GM19328 (cell line): ENCODE results near the gene ZDHHC4.
A peak's percentile ranks its signal among the peaks of the same experiment; 100 is the strongest.
"Not testable (repeated sequence)": the region's sequence is repeated elsewhere in the genome, so short reads cannot be mapped to it uniquely, and the experiment has no call there.

Source experiments
- ATAC-seq: cut with Tn5 transposase; IDR thresholded peaks from one replicate; pipeline ENCODE4 v1.9.1; 2021; ENCODE audit warnings: mild to moderate bottlenecking, moderate library complexity; ENCODE audit not compliant: unreplicated experiment

Gene ZDHHC4

DNA sequence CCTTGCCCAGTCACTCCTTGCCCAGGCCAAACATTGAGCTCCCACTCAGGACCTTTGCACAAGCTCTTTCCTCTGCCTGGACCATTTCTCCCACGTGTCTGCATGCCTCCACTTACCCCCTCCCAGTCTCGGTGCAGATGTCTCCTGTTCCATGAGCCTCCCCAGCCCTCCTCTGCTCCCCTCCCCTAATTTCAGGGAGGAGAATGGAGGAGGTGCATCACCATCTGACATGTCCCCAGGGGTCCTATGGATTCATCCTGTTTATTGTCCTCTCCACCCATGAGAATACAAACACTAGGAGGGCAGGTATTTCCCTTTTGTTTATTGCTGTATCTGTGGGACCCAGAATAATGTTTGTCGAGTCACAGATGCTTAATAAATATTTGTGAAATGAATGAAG is 17.4 kb upstream of the ZDHHC4 start:
- ATAC-seq, result no peak

DNA sequence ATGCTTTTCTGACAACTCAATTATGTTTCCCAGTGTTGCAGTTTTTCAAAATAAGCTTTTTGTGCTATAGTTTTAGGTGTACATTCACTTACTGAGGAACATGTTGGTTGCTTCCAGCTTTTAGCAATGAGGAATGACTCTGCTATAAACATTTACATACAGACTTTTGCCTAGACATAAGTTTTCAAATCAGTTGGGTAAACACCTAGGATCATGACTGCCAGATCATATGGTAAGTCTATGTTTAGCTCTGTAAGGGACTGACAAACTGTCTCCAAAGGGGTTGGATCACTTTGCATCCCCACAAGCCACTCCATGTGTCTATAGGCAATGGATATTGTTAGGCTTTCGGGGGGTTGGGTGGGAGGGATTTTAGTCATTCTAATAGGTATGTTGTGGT is 15.1 kb upstream of the ZDHHC4 start:
- ATAC-seq, result no peak

DNA sequence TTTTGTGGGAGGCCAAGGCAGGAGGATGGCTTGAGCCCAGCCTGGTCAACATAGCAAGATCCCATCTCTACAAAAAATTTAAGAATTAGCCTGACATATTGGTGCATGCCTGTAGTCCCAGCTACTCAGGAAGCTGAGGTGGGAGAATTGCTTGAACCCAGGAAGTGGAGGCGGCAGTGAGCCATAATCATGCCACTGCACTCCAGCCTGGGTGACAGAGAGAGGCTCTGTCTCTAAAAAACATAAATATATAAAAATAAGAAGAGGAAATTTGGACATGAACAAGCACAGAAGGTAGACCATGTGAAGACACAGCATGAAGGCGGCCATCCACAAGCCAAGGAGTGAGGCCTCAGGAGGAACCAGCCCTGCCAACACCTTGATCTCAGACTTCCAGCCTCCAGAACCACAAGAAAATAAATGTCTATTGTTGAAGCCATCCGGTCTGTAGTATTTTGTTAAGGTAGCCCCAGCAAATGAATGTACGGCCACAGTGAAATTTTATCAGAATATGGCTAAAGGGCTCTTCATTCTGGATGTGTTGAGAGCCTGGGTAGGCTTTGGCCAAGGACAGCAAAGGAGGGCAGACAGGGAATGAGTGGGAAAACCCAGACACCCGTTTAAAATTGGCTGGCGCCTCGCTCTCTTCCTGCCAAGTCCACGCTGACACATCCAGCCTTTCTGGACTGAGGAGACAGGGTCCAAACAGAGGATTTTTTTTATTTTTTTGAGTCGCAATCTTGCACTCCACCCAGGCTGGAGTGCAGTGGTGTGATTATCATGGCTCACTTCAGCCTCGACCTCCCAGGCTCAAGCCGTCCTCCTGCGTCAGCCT is 13.1 kb upstream of the ZDHHC4 start:
- no peak for ATAC-seq

DNA sequence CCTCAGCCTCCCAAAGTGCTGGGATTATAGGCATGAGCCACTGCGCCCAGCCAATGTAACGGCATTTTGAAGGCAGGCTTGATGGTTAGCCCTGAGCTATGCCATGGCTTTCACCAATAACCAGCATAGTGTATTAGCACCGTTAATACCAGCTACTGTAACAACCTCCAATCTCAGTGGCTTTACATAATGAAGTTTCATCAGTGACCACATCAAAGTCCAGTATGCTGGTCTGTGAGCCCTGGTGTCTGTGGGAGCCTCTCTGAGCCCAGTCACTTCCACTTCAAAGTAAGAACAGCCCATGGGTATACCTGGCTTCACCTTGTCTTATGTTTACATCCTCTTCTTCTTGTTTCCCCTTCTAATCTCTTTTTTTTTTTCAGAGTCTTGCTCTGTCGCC is 11.6 kb upstream of the ZDHHC4 start:
- ATAC-seq, result no peak

DNA sequence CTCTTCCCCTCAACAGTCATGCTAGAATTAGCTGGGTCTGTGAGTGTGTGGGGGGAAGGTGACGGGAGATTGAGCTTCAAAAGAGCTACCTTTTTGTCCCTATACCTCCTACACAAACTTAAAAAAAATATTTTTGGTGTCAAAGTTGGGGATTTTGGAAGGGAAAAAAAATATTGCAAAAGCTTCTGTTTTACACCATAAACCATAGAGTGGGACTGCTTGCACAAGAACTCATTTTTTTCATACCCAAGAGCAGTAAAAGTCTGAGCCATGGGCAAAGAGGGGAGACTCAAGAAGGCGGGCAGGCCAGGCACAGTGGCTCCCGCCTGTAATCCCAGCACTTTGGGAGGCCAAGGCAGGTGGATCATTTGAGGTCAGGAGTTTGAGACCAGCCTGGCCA is 9.4 kb upstream of the ZDHHC4 start:
- ATAC-seq, result no peak

DNA sequence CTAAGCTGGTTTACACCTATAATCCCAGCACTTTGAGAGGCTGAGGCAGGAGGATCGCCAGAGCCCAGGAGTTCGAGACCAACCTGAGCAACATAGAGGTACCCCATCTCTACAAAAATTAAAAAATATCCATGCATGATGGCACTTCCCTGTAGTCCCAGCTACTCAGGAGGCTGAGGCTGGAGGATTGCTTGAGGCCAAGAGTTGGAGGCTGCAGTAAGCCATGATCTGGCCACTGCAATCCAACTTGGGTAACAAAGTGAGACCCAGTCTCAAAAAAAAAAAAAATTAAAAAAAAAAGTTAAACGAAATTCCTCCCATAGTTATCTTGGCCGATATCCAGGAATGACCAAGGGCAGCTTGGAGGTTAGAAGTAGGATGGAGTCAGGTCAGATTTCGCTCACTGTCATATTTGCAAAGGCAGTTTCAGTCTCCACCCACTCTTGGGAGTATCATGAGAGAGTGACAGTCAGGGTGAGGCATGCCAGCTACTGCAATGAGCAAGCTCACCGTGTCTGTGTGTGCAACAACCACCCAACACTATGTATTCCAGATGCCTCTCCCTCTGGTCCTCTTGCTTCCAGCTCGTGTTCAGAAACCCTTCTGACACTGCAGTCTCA is 6.0 kb upstream of the ZDHHC4 start:
- no peak for ATAC-seq

DNA sequence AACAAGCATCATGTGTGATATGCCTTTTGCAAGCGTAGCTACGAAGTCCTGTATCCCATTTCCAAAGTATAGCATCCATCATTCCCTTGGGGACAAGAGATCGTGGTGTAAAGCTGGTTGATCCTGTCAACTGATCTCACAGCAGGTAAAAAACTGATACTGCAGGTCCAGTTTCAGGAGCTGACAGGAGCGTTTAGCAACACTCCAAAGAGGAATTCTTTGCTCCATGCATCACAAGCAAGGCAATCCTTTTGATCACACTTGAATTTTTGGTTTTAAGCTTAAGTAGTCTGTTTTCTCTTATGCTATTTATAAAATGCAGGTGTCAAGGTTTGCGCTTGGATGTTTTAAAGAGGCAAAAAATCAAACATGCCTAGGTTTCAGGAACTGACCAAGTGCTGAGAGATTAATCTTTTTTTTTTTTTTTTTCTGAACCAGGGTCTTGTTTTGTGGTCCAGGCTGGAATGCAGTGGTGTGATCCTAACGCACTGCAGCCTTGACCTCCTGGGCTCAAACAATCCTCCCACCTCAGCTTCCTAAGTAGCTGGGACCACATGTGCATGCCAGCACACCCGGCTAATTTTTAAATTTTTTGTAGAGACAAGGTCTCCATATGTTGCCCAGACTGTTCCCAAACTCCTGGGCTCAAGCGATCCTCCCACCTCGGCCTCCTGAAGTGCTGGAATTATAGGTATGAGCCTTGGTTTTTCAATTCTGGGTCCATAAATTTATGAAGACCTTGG is 1.8 kb upstream of the ZDHHC4 start:
- ATAC-seq, result no peak

DNA sequence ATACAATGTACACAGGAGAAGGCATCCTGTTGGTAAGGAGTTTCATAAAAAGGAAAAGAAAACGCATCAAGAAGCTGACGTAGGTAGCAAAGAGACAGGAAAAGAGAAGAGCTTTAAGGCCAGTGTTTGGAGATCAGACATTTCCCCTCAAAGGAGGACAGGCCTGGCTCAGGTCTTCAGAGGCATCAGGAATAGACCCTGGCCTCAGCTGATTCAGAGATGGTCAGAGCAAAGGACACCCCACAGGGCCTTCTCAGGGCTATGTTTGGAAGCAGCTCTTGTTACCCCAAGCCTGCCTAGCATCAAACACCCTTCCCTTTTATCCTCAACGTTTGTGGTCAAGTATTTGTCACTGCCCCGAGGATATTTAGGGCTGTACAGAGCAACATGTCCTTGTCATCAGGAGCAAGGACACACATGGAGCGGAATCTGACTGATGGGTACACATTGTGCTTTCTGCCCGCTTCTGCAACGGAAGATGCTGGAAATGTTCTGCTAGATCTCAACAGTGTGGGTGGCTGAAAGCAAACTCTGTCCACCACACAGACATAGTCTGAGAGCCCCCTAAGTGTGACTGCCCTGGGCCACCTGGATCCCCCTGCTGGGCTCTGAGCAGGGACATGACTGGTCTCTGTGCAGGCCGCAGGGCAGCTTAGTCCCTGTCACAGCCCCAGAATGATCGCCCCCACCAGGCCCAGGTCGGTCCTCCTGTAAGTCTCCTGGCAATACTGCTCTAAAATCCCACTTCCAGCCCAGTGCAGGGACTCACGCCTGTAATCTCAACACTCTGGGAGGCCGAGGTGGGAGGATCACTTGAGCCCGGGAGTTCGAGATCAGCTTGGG is 1.0 kb upstream of the ZDHHC4 start:
- no peak for ATAC-seq

DNA sequence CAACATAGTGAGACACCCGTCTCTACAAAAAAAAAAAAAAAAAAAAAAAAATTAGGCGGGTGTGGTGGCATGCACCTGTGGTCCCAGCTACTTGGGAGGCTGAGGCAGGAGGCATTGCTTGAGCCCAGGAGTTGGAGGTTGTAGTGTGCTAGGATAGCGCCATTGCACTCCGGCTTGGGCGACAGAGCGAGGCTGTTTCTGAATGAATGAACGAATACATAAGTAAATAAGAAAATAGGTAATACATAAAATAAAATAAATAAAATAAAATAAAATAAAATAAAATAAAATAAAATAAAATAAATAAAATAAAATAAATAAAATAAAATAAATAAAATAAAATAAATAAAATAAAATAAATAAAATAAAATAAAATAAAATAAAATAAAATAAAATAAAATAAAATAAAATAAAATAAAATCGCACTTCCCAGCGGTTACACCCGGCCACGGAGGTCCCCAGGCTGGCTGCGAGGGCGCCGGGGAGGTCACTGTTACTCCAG is 336 bp upstream of the ZDHHC4 start:
- ATAC-seq, result not testable (repeated sequence)

DNA sequence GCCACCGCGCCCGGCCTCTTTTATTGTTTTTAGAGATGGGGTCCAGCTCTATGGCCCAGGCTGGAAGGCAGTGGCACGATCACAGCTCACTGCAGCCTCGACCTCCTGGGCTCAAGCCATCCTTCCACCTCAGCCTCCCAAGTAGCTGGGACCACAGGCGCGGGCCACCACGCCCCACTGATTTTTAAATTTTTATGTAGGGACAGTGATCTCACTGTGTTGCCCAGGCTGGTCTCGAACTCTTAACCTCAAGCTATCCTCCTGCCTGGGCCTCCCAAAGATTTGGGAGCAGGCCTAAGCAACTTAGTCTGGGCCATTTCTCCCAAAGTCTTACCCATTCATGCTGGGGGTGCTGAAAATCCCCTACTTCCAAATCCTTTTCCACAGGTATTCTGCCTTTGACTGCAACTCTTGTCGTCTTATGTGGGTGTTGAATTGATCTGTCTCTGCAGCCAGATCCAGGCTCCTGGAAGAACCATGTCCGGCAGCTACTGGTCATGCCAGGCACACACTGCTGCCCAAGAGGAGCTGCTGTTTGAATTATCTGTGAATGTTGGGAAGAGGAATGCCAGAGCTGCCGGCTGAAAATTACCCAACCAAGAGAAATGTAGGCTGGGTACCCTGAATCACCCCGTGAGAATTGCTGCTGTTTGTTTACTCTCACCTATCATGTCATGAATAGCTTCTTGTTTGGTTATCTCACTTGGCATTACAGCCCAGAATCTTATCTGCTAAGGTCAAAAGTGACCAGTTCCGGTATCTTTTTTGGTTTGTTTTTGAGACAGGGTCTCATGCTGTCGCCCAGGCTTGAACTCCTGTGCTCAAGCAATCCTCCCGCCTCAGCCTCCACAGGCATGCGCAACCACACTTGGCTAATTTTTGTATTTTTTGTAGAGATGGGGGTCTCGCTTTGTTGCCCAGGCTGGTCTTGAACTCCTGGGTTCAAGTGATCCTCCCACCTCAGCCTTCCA is 1.1 kb downstream of the ZDHHC4 start:
- no peak for ATAC-seq

DNA sequence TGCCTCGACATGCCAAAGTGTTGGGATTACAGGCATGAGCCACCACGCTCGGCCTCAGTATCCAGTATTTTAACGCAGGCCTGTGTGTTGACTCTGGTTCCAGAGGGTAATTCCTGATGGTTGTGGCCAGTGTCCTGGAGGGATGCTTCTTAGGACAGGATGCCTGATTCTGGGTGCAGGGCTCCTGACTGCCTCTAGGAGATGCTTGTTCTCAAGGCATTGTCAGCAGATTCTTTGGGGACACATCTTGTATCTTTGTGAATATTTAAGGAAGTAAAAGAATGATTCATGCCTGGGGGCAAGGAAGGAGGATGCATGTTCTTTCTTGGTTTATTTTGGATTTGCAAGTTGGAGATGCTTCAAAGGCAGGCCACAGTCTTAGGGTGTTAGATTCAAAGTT is 2.2 kb downstream of the ZDHHC4 start:
- no peak for ATAC-seq

DNA sequence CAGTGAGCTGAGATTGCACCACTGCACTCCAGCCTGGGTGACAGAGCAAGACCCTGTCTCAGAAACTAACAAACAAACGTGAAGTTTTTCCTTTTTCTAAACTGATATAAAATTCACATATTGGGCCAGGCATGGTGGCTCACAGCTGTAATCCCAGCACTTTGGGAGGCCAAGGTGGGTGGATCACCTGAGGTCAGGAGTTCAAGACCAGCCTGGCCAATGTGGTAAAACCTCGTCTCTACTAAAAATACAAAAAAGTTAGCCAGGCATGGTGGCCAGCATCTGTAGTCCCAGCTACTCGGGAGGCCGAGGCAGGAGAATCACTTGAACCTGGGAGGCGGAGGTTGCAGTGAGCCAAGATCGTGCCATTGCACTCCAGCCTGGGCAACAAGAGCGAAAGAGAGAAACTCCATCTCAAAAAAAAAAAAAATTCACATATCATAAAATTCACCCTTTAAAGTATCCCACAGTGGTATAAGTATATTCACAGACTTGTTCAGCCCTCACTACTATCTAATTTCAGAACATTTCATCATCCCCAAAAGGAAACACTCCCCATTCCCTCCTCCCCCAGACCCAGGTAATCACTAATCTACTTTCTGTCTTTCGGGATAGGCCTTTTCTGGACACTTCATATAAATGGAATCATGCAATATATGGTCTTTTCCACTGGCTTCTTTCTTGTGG is 8.6 kb downstream of the ZDHHC4 start:
- not testable (repeated sequence) for ATAC-seq

DNA sequence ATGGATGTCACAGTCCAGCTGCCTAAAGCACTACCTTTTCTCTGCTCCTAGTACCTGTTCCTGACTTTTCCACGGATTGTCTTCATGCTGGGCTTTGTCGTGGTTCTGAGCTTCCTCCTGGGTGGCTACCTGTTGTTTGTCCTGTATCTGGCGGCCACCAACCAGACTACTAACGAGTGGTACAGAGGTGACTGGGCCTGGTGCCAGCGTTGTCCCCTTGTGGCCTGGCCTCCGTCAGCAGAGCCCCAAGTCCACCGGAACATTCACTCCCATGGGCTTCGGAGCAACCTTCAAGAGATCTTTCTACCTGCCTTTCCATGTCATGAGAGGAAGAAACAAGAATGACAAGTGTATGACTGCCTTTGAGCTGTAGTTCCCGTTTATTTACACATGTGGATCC is 11.3 kb downstream of the ZDHHC4 start:
- no peak for ATAC-seq

DNA sequence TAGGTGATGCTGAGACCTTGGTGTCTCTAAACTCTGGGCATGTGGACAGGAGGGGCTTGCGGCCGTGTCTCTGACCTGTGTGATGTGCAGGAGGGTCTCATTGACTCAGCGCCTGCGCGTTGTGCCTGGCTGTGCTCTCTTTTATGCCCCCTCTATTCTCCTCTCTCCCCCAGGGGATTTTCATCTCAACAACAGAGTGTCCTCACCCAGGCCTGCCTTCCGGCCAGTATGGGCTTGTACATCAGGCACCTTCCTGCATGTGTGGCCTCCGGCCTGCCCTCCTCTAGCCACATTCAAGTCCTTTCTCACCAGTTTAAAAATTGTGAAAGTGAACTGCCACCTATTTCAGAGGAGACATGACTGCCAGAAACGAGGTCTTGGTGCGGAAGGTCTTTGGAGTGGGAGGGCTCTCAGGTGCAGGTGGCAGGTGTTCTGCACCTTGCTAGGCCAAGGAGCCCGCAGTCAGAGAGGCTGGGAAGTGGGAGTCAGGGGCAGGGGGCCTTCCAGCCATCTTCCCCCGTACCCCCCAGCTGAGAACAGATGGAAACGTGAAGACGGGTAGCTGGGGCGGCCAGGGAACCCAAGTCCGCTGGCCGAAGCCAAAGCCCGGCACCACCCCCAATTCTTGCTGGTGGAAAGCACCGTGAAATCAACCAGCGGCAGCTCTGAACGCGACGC is 12.0 kb downstream of the ZDHHC4 start:
- ATAC-seq, result no peak

DNA sequence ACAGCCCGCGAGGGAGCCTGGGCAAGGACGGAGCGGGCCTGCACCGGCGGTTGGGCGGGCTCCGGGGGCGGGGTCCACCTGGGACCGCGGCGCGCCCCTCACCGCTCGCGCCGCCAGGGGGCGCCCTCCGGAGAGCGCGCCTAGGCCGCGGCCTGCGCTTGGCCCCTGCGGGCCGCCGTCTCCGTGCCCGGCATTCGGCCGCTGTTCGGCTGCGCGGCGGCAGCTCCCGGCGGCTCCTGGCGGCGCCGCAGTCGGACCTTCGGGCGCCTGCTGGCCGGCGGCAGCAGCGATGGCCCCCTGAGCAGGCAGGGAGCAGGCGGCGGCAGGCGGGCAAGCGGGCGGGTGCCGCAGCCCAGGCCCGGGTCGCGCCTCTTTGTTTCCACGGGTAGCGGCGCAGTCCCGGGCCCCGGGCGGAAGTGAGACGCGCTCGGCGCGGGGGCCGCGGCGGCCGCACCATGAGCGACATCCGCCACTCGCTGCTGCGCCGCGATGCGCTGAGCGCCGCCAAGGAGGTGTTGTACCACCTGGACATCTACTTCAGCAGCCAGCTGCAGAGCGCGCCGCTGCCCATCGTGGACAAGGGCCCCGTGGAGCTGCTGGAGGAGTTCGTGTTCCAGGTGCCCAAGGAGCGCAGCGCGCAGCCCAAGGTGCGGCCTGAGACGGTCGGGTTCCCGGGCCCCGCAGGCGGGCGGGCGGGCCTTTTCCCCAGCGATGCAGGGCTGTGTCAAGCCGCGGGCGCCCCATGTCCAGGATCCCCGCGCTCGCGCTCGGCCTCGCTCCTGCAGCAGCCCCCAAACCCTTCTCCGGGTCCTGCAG is 12.8 kb downstream of the ZDHHC4 start, which contains the start of gene INTS15:
TSS of gene INTS15 (plus strand) at position 193 of the 816 bp plus-strand sequence. CDS start at position 456, 263 bp downstream.
- ATAC-seq, result peak; percentile 88

DNA sequence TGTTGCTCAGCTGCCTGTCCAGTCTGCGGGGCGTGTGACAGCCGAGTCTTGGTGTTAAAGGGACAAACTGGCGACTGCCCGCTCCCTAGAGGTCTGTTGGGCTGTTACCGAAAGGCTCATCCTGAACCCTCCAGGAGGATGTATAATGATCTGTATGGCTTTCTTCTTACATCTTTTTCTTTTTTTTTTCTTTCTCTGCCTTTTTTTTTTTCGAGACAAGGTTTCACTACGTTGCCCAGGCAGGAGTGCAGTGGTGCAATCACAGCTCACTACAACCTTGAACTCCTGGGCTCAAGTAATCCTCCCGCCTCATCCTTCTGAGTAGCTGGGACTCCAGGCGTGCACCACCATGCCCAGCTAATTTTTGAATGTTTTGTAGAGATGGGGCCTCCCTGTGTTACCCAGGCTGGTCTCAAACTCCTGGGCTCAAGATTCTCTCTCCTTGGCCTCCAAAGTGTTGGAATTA is 13.4 kb downstream of the ZDHHC4 start:
- peak; percentile 18 for ATAC-seq

DNA sequence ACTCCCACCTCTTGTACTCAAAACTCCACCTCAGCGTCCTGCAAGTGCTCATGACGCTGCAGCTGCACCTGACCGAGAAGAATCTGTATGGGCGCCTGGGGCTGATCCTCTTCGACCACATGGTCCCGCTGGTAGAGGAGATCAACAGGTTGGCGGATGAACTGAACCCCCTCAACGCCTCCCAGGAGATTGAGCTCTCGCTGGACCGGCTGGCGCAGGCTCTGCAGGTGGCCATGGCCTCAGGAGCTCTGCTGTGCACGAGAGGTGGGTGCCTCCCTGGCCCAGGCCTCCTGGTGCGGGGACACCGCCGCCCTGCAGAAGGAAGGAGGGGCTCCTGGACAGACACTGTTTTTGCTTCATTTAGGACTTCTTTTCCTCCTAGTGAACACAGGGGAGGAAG is 22.8 kb downstream of the ZDHHC4 start:
- no peak for ATAC-seq
